ENCODE measurements around the gene MYO16. TPM values are rescaled to one million over a fixed set of nuclear protein-coding genes. Genes with fewer than 3 reads are reported as not detected.

The MYO16 gene
- total and polyA plus RNA-seq, 12 donors, result 0.56 to 2.4 (median 1.4) TPM

DNA sequence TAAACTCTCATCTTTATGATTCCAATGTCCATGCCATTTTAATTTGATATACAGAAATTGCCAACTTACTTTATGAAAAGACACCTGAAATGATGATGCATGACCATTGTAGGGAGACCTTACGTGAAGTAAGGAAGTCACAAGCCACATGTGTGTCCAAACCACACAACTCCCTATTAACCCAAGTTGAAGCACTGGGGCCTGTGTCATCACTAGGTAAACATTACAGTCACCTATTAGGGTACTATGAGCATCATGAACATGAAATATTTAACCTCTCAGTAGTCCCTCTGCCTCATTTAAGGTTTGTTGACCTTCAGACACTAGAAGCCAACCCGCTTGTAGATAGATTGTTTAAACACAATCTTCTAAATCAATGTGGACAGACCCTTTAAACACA, 580.1 kb downstream of the MYO16 start:
- no peak overlapping the region for H3K4me3 ChIP-seq
- no peak for DNase-seq
- H3K36me3 ChIP-seq (replicated peaks in 1 of 2), result no peaks in the 10 kb centered on the region
- TF ChIP-seq POLR2A (IDR thresholded peaks at IDR 0.05), result no peak
- TF ChIP-seq, protein P1, sequence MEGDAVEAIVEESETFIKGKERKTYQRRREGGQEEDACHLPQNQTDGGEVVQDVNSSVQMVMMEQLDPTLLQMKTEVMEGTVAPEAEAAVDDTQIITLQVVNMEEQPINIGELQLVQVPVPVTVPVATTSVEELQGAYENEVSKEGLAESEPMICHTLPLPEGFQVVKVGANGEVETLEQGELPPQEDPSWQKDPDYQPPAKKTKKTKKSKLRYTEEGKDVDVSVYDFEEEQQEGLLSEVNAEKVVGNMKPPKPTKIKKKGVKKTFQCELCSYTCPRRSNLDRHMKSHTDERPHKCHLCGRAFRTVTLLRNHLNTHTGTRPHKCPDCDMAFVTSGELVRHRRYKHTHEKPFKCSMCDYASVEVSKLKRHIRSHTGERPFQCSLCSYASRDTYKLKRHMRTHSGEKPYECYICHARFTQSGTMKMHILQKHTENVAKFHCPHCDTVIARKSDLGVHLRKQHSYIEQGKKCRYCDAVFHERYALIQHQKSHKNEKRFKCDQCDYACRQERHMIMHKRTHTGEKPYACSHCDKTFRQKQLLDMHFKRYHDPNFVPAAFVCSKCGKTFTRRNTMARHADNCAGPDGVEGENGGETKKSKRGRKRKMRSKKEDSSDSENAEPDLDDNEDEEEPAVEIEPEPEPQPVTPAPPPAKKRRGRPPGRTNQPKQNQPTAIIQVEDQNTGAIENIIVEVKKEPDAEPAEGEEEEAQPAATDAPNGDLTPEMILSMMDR (IDR thresholded peaks at IDR 0.05), result no peak
- H3K9me3 ChIP-seq (replicated peaks in 1 of 3), result no peaks in the 10 kb centered on the region
- WGBS, 4 donors, result 89 to 94% (median 92%) methylated on average over 2 of the region's 2 CpGs
- intact Hi-C loops (cut with DNase I), result no loop called here
- no peak overlapping the region for H3K27ac ChIP-seq
- H3K27me3 ChIP-seq, result no peaks in the 10 kb centered on the region
- H3K4me1 ChIP-seq (replicated peaks in 1 of 2), result no peaks in the 10 kb centered on the region

DNA sequence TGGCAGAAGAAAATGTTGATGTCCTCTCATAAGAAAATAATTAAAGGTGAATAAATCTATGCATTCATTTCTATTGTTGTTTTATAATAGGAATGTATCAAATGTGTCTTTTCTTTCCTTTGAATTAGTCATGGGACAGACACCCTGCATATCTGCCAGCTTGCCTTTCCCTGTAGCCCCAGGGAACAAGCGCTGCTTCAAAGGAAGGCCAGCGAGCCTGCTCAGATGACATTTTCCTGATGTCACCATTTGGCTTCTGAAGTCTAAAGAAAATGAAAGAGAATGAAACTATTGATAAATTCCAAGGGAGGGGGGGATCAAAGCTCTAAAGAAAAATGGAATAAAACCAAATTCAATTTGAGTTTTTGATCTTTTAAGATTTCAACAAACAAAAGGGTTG, 582.2 kb downstream of the MYO16 start:
- Histone ChIP-seq H3K4me3 (no peak overlapping the region), H3K36me3 (replicated peaks in 1 of 2) (no peaks in the 10 kb centered on the region), H3K27ac (no peak overlapping the region), H3K4me1 (replicated peaks in 1 of 2) (no peaks in the 10 kb centered on the region), H3K9me3 (replicated peaks in 1 of 3) (no peaks in the 10 kb centered on the region), H3K27me3 (no peaks in the 10 kb centered on the region)
- intact Hi-C loops (cut with DNase I), result no loop called here
- TF ChIP-seq, protein P1 (IDR thresholded peaks at IDR 0.05), result no peak
- no peak for TF ChIP-seq POLR2A (IDR thresholded peaks at IDR 0.05)
- 59 to 75% (median 65%) methylated on average over 2 of the region's 2 CpGs for WGBS, 4 donors
- no peak for DNase-seq

DNA sequence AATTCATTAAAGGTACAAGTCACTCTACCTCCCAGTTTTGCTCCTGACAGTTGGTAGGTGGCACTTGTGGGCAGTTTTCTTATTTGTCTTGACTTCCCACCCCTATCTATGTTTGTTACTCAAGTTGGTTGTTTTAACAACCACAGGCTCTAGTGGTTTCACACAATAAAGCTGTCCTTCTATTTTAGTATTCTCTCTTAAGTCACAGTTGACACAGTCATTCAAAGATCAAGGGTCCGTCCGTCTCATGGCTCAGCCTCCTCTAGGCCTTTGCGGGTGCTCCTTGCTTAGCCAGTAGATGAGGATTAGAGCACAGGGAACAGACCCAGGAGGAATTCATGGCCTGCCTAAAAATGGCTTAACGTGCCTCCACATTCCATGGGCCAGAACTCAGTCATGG, 583.2 kb downstream of the MYO16 start:
- intact Hi-C loops (cut with DNase I), result no loop called here
- no peak overlapping the region for H3K4me3 ChIP-seq
- TF ChIP-seq POLR2A (IDR thresholded peaks at IDR 0.05), result no peak
- TF ChIP-seq, protein P1 (IDR thresholded peaks at IDR 0.05), result no peak
- no peaks in the 10 kb centered on the region for H3K27me3 ChIP-seq
- no peaks in the 10 kb centered on the region for H3K4me1 ChIP-seq (replicated peaks in 1 of 2)
- no peak for DNase-seq
- H3K36me3 ChIP-seq (replicated peaks in 1 of 2), result no peaks in the 10 kb centered on the region
- 92 to 93% (median 92%) methylated on average over 4 of the region's 4 CpGs for WGBS, 4 donors
- no peaks in the 10 kb centered on the region for H3K9me3 ChIP-seq (replicated peaks in 1 of 3)
- no peak overlapping the region for H3K27ac ChIP-seq

DNA sequence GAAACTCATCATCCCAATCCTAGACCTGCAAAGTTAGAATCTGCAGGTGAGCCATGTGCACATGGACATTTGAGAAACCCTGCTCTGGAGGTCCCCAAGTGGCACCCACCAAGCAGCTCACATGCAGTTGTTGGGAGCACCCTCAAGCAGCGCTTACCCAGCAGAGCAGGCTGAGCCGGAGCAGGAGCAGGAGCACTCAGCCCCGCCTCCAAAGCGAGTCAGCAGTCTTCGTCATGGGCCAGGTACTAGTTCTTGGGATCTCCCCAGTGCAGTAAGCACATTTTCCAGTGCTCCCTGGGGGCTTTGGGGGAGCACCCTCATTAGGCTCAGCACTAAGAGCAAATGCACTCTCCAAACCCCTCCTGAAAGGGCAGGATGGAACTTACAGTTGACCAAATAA, 584.3 kb downstream of the MYO16 start:
- H3K4me1 ChIP-seq (replicated peaks in 1 of 2), result no peaks in the 10 kb centered on the region
- DNase-seq, result no peak
- TF ChIP-seq, protein P1 (IDR thresholded peaks at IDR 0.05), result no peak
- TF ChIP-seq POLR2A (IDR thresholded peaks at IDR 0.05), result no peak
- H3K27me3 ChIP-seq, result no peaks in the 10 kb centered on the region
- no peaks in the 10 kb centered on the region for H3K36me3 ChIP-seq (replicated peaks in 1 of 2)
- H3K9me3 ChIP-seq (replicated peaks in 1 of 3), result no peaks in the 10 kb centered on the region
- no peak overlapping the region for H3K4me3 ChIP-seq
- no peak overlapping the region for H3K27ac ChIP-seq
- intact Hi-C loops (cut with DNase I), result no loop called here
- 63 to 84% (median 76%) methylated on average over 3 to 5 of the region's 5 CpGs; no CpG with 5 or more reads in 1 of the 4 donors for WGBS, 4 donors
